Measurements from ENCODE around the gene TCF7. TPM values are rescaled to one million over a fixed set of nuclear protein-coding genes. Genes with fewer than 3 reads are reported as not detected.

The TCF7 gene
- total RNA-seq, 1 donor from 2014 or later: 0.67 TPM

GRCh38 chr5:134110382-134110781, 4.1 kb upstream of the TCF7 start:
- no peak overlapping the region for H3K4me3 Mint-ChIP-seq (ENCODE audit: unreplicated experiment)
- peaks cover 19% of the 10 kb centered on the region for H3K27me3 Mint-ChIP-seq (ENCODE audit: unreplicated experiment)
- peaks cover 8% of the 10 kb centered on the region for H3K4me1 Mint-ChIP-seq (ENCODE audit: unreplicated experiment)
- H3K9me3 Mint-ChIP-seq (ENCODE audit: unreplicated experiment): no peaks in the 10 kb centered on the region
- H3K27ac Mint-ChIP-seq (ENCODE audit: unreplicated experiment): no peak overlapping the region
- no peaks in the 10 kb centered on the region for H3K36me3 Mint-ChIP-seq (ENCODE audit: unreplicated experiment)
- no peak for DNase-seq (ENCODE audit: extremely low spot score, unreplicated experiment)
- no peak for TF ChIP-seq CTCF (IDR thresholded peaks at IDR 0.05)

GRCh38 chr5:134111741-134112647, 2.5 kb upstream of the TCF7 start:
- Mint-ChIP-seq H3K27me3 (ENCODE audit: unreplicated experiment) (peaks cover 19% of the 10 kb centered on the region), H3K9me3 (ENCODE audit: unreplicated experiment) (no peaks in the 10 kb centered on the region), H3K27ac (ENCODE audit: unreplicated experiment) (no peak overlapping the region), H3K4me1 (ENCODE audit: unreplicated experiment) (peaks cover 8% of the 10 kb centered on the region), H3K36me3 (ENCODE audit: unreplicated experiment) (no peaks in the 10 kb centered on the region), H3K4me3 (ENCODE audit: unreplicated experiment) (no peak overlapping the region)
- no peak for TF ChIP-seq CTCF (IDR thresholded peaks at IDR 0.05)
- no peak for DNase-seq (ENCODE audit: extremely low spot score, unreplicated experiment)

GRCh38 chr5:134112726-134113362, 1.6 kb upstream of the TCF7 start:
- Mint-ChIP-seq H3K4me1 (ENCODE audit: unreplicated experiment) (peaks cover 8% of the 10 kb centered on the region), H3K27ac (ENCODE audit: unreplicated experiment) (no peak overlapping the region)

GRCh38 chr5:134113363-134113889, 1.1 kb upstream of the TCF7 start:
- no peak overlapping the region for H3K27ac Mint-ChIP-seq (ENCODE audit: unreplicated experiment)
- DNase-seq (ENCODE audit: extremely low spot score, unreplicated experiment): no peak
- TF ChIP-seq CTCF (IDR thresholded peaks at IDR 0.05): no peak

More at GRCh38 chr5:134112726-134113362, 1.6 kb upstream of the TCF7 start:
- Mint-ChIP-seq H3K36me3 (ENCODE audit: unreplicated experiment) (no peaks in the 10 kb centered on the region), H3K27me3 (ENCODE audit: unreplicated experiment) (peaks cover 17% of the 10 kb centered on the region), H3K9me3 (ENCODE audit: unreplicated experiment) (no peaks in the 10 kb centered on the region), H3K4me3 (ENCODE audit: unreplicated experiment) (no peak overlapping the region)
- TF ChIP-seq CTCF (IDR thresholded peaks at IDR 0.05): no peak
- no peak for DNase-seq (ENCODE audit: extremely low spot score, unreplicated experiment)

More at GRCh38 chr5:134113363-134113889, 1.1 kb upstream of the TCF7 start:
- Mint-ChIP-seq H3K4me3 (ENCODE audit: unreplicated experiment) (peak overlapping the region; percentile 78), H3K36me3 (ENCODE audit: unreplicated experiment) (no peaks in the 10 kb centered on the region), H3K27me3 (ENCODE audit: unreplicated experiment) (peaks cover 17% of the 10 kb centered on the region), H3K4me1 (ENCODE audit: unreplicated experiment) (peaks cover 8% of the 10 kb centered on the region), H3K9me3 (ENCODE audit: unreplicated experiment) (no peaks in the 10 kb centered on the region)
